H1 (cell line): ENCODE measurements around the gene DNAI1. TPM values are rescaled to one million over a fixed set of nuclear protein-coding genes. Genes with fewer than 3 reads are reported as not detected.

Experiments used
- CTCF ChIA-PET: fragments of 300-600 bp; sonication (Branson Sonifier 250); formaldehyde crosslinking; loops from one replicate; lab custom pipeline; 2021; ENCODE audit not compliant: partially characterized antibody; lab: Charles Lee
- POLR2A ChIA-PET: fragments of 300-600 bp; sonication (Branson Sonifier 250); formaldehyde crosslinking; loops from one replicate; lab custom pipeline; 2021; ENCODE audit warnings: inconsistent platforms; ENCODE audit not compliant: partially characterized antibody; lab: Charles Lee
- DNase-seq, 2 experiments: peaks; one replicate each; pipeline versions ENCODE4 v3.0.0 to v3.0.0-alpha.2; 2010 to 2022; ENCODE audit warnings: low spot score in 2 of 2, low read depth in 1 of 2, mixed read lengths in 1 of 2
- FAIRE-seq: peaks from 2 replicates; lab custom pipeline; 2011; peaks lifted over from hg19 to GRCh38; lab: Jason Lieb, UNC
- H2AFZ ChIP-seq: 2 replicates; pipeline ENCODE4 v1.8.1; 2012; ENCODE audit warnings: low read length, inconsistent platforms
- H2AK5ac ChIP-seq: 2 replicates; pipeline ENCODE4 v1.6.1; 2013; ENCODE audit warnings: low read depth, low read length
- H2BK120ac ChIP-seq: replicated peaks from 2 replicates; pipeline ENCODE3; 2013; ENCODE audit warnings: low read depth, low read length, inconsistent platforms
- H2BK12ac ChIP-seq: 2 replicates; pipeline ENCODE4 v1.6.1; 2013; ENCODE audit warnings: low read depth, low read length
- H2BK15ac ChIP-seq: 2 replicates; pipeline ENCODE4 v1.6.1; 2013; ENCODE audit warnings: low read length
- H2BK20ac ChIP-seq: 2 replicates; pipeline ENCODE4 v1.6.1; 2013; ENCODE audit warnings: low read length
- H2BK5ac ChIP-seq: 2 replicates; pipeline ENCODE4 v1.6.1; 2013; ENCODE audit warnings: low read depth, low read length
- H3K14ac ChIP-seq: 2 replicates; pipeline ENCODE4 v1.6.1; 2013; ENCODE audit warnings: inconsistent platforms; ENCODE audit not compliant: insufficient read length
- H3K18ac ChIP-seq: 2 replicates; pipeline ENCODE4 v1.6.1; 2013; ENCODE audit warnings: low read length; ENCODE audit errors: extremely low read depth
- H3K23ac ChIP-seq: 2 replicates; pipeline ENCODE4 v1.6.1; 2013; ENCODE audit warnings: inconsistent platforms; ENCODE audit not compliant: insufficient read length
- H3K23me2 ChIP-seq: 2 replicates; pipeline ENCODE4 v1.6.1; 2013; ENCODE audit warnings: low read depth, low read length
- H3K27ac ChIP-seq: 2 replicates; pipeline ENCODE4 v1.6.1; 2011; ENCODE audit warnings: low read depth, low read length, inconsistent platforms
- H3K27me3 ChIP-seq, 4 experiments: replicated peaks in 1 of 4; 1 replicate in 1 of 4; 2 replicates in 3 of 4; pipeline versions ENCODE4 v1.6.1 to v1.8.1; 2011 to 2013; ENCODE audit warnings: low read length in 3 of 4, mild to moderate bottlenecking in 3 of 4, inconsistent platforms in 2 of 4, mixed read lengths in 2 of 4, moderate library complexity in 1 of 4; ENCODE audit not compliant: control insufficient read depth in 3 of 4, insufficient read depth in 3 of 4; ENCODE audit errors: extremely low read depth in 1 of 4
- H3K36me3 ChIP-seq, 4 experiments: 2 replicates each; pipeline versions ENCODE4 v1.6.1 to v1.8.1; 2011 to 2013; ENCODE audit warnings: mild to moderate bottlenecking in 4 of 4, low read length in 3 of 4, moderate library complexity in 2 of 4, control low read depth in 1 of 4, inconsistent platforms in 1 of 4; ENCODE audit not compliant: insufficient read depth in 4 of 4, control insufficient read depth in 2 of 4
- H3K4ac ChIP-seq: replicated peaks from 2 replicates; pipeline ENCODE3; 2013; ENCODE audit warnings: low read length, low read depth, mixed read lengths, inconsistent platforms; ENCODE audit not compliant: insufficient read length
- H3K4me1 ChIP-seq, 4 experiments: replicated peaks in 1 of 4; 1 replicate in 1 of 4; 2 replicates in 3 of 4; pipeline versions ENCODE4 v1.6.1 to v1.8.1; 2011 to 2013; ENCODE audit warnings: low read length in 3 of 4, inconsistent platforms in 2 of 4, mixed read lengths in 1 of 4; ENCODE audit not compliant: insufficient read depth in 4 of 4, control insufficient read depth in 3 of 4
- H3K4me2 ChIP-seq, 2 experiments: 2 replicates each; pipeline versions ENCODE4 v1.6.1 to v1.8.1; 2011 to 2013; ENCODE audit warnings: low read depth in 2 of 2, low read length in 2 of 2, control low read depth in 1 of 2, inconsistent platforms in 1 of 2, mild to moderate bottlenecking in 1 of 2; ENCODE audit not compliant: insufficient read depth in 1 of 2
- H3K4me3 ChIP-seq, 4 experiments: fragments of 200-600, 300-600 bp in 1 of 4; sonication (generic), shearing (Covaris generic), sonication (Bioruptor Twin) in 1 of 4; 2 replicates each; pipeline versions ENCODE4 v1.5.1 to v1.8.1; 2011 to 2016; ENCODE audit warnings: low read length in 4 of 4, low read depth in 3 of 4, control low read depth in 2 of 4, inconsistent platforms in 2 of 4, mild to moderate bottlenecking in 2 of 4, mixed read lengths in 1 of 4, moderate library complexity in 1 of 4; ENCODE audit not compliant: insufficient read depth in 2 of 4; ENCODE audit errors: extremely low read depth in 1 of 4
- H3K56ac ChIP-seq: replicated peaks from 2 replicates; pipeline ENCODE3; 2013; ENCODE audit warnings: low read depth, mild to moderate bottlenecking, mixed read lengths, low read length, inconsistent platforms; ENCODE audit not compliant: insufficient read length
- H3K79me1 ChIP-seq: 2 replicates; pipeline ENCODE4 v1.6.1; 2013; ENCODE audit warnings: low read depth, low read length, control low read depth
- H3K79me2 ChIP-seq, 2 experiments: 2 replicates each; pipeline versions ENCODE4 v1.6.1 to v1.8.1; 2012 to 2013; ENCODE audit warnings: low read length in 2 of 2, mild to moderate bottlenecking in 2 of 2, inconsistent platforms in 1 of 2; ENCODE audit not compliant: insufficient read depth in 2 of 2, control insufficient read depth in 1 of 2
- H3K9ac ChIP-seq, 4 experiments: replicated peaks in 1 of 4; 1 replicate in 1 of 4; 2 replicates in 3 of 4; pipeline versions ENCODE4 v1.6.1 to v1.8.1; 2011 to 2013; ENCODE audit warnings: low read depth in 3 of 4, low read length in 3 of 4, control low read depth in 2 of 4, mild to moderate bottlenecking in 2 of 4, moderate library complexity in 2 of 4, inconsistent platforms in 1 of 4; ENCODE audit errors: extremely low read depth in 1 of 4
- H3K9me3 ChIP-seq, 2 experiments: 2 replicates each; pipeline versions ENCODE4 v1.6.1 to v1.8.1; 2012 to 2013; ENCODE audit warnings: mild to moderate bottlenecking in 2 of 2, moderate library complexity in 2 of 2, control low read depth in 1 of 2, inconsistent platforms in 1 of 2, low read depth in 1 of 2, low read length in 1 of 2, mixed read lengths in 1 of 2; ENCODE audit not compliant: insufficient read depth in 2 of 2
- H4K20me1 ChIP-seq, 2 experiments: replicated peaks in 1 of 2; 2 replicates each; pipeline versions ENCODE3 to v1.8.1; 2011 to 2013; ENCODE audit warnings: inconsistent platforms in 2 of 2, low read length in 2 of 2, mild to moderate bottlenecking in 1 of 2; ENCODE audit not compliant: insufficient read depth in 2 of 2, control insufficient read depth in 1 of 2
- H4K5ac ChIP-seq: 2 replicates; pipeline ENCODE4 v1.6.1; 2013; ENCODE audit warnings: low read length, low read depth, mixed read lengths, inconsistent platforms; ENCODE audit not compliant: insufficient read length
- H4K8ac ChIP-seq: 2 replicates; pipeline ENCODE4 v1.8.0; 2013; ENCODE audit warnings: mild to moderate bottlenecking, moderate library complexity, low read length, inconsistent platforms; ENCODE audit not compliant: insufficient read depth; ENCODE audit errors: extremely low read depth
- H4K91ac ChIP-seq: replicated peaks from 2 replicates; pipeline ENCODE3; 2013; ENCODE audit warnings: low read length, mixed read lengths, inconsistent platforms; ENCODE audit not compliant: insufficient read length
- ASH2L ChIP-seq: fragments of 200-600, 300-600 bp; sonication (generic); IDR thresholded peaks from one replicate; pipeline ENCODE4 v1.7.1; 2017; ENCODE audit warnings: low read length
- CEBPB ChIP-seq: IDR thresholded peaks from 2 replicates; pipeline ENCODE4 v1.6.1; 2012; ENCODE audit warnings: low read depth, low read length
- CHD1 ChIP-seq: IDR thresholded peaks from 2 replicates; pipeline ENCODE4 v1.6.1; 2012; ENCODE audit warnings: low read depth, low read length, improper control_type of control experiment
- CHD2 ChIP-seq: IDR thresholded peaks from 2 replicates; pipeline ENCODE4 v1.6.1; 2012; ENCODE audit warnings: low read length, improper control_type of control experiment
- CREB1 ChIP-seq: IDR thresholded peaks from 2 replicates; pipeline ENCODE4 v1.6.1; 2012; ENCODE audit warnings: inconsistent platforms
- CTBP2 ChIP-seq: IDR thresholded peaks from 2 replicates; pipeline ENCODE4 v1.7.0; 2011; ENCODE audit warnings: borderline replicate concordance, mild to moderate bottlenecking, moderate library complexity, mixed read lengths, low read length; ENCODE audit not compliant: insufficient read depth, insufficient read length
- CTCF ChIP-seq, 3 experiments: IDR thresholded peaks; 1 replicate in 2 of 3; 2 replicates in 1 of 3; pipeline versions ENCODE4 v1.5.1 to v1.6.1; 2011; ENCODE audit warnings: low read length in 3 of 3, mild to moderate bottlenecking in 3 of 3, inconsistent platforms in 2 of 3, low read depth in 1 of 3, moderate library complexity in 1 of 3; ENCODE audit not compliant: insufficient read depth in 1 of 3; ENCODE audit errors: control extremely low read depth in 1 of 3
- EZH2 ChIP-seq: fragments of 200-600 bp; sonication (generic); IDR thresholded peaks from 2 replicates; pipeline ENCODE4 v1.7.1; 2012; ENCODE audit warnings: low read depth, mild to moderate bottlenecking, moderate library complexity, low read length, inconsistent platforms; ENCODE audit not compliant: severe bottlenecking
- HDAC6 ChIP-seq: IDR thresholded peaks from one replicate; pipeline ENCODE4 v1.7.1; 2012; ENCODE audit warnings: low read depth, mild to moderate bottlenecking, inconsistent platforms, low read length, moderate library complexity
- KDM5A ChIP-seq: fragments of 200-600 bp; IDR thresholded peaks from 2 replicates; pipeline ENCODE4 v1.7.1; 2012; ENCODE audit warnings: mild to moderate bottlenecking, low read length, inconsistent platforms, mixed read lengths
- MAX ChIP-seq: IDR thresholded peaks from 2 replicates; pipeline ENCODE4 v1.6.1; 2012; ENCODE audit warnings: inconsistent platforms
- NANOG ChIP-seq: IDR thresholded peaks from 2 replicates; pipeline ENCODE4 v1.6.1; 2011; ENCODE audit warnings: low read length, low read depth, mild to moderate bottlenecking, inconsistent platforms; ENCODE audit not compliant: insufficient read depth, poor library complexity, severe bottlenecking
- WGBS, 2 experiments: shearing (Covaris generic) in 1 of 2; methylation state at CpG; one replicate each; pipeline versions ENCODE4 v1.1.6 to v1.1.7; 2013 to 2015; ENCODE audit warnings: low lambda C conversion rate in 2 of 2, mixed read lengths in 2 of 2, inconsistent platforms in 1 of 2, low coverage in 1 of 2, missing lambda C conversion rate in 1 of 2; ENCODE audit not compliant: insufficient replicate concordance in 2 of 2, insufficient coverage in 1 of 2, insufficient read length in 1 of 2; ENCODE audit errors: extremely low coverage in 1 of 2, missing lambda C conversion rate in 1 of 2; 5-methylcytosine and 5-hydroxymethylcytosine counted together
- polyA plus RNA-seq, 7 experiments: library from polyadenylated mRNA; depleted of rRNA in 3 of 7; stranded (reverse) in 5 of 7; unstranded in 2 of 7; fragments of >200 nt in 5 of 7; fragments of 200-250 nt in 2 of 7; gene quantifications; 1 replicate in 5 of 7; 2 replicates in 1 of 7; 4 replicates in 1 of 7; pipeline versions ENCODE4 v1.2.1 to v1.2.3, GENCODE V29; 2011 to 2013; ENCODE audit warnings: missing spikeins in 2 of 7, mixed read lengths in 2 of 7
- total RNA-seq: library from RNA; stranded (reverse); fragmentation: NEBNext Ultra II Directional; extraction: Animal tissue kit (Norgen Biotek cat#: 25700); gene quantifications from 2 replicates; pipeline ENCODE4 v1.2.1, GENCODE V29; 2021

The DNAI1 gene
- total and polyA plus RNA-seq, 2 of the 8 experiments (the other 6 are each of a cell fraction or from before 2014, with no cell fraction given), result 0.37 to 0.54 TPM

GRCh38 chr9:34485822-34486221 is 27.2 kb downstream of the DNAI1 start:
- H2BK120ac ChIP-seq, result no peak overlapping the region
- TF ChIP-seq NANOG (no peak), MAX (no peak), CREB1 (no peak), ASH2L (no peak), EZH2 (no peak), KDM5A (no peak), CHD1 (no peak), CHD2 (no peak), CEBPB (no peak), CTCF (IDR thresholded peaks at IDR 0.05; ENCODE audit: control extremely low read depth in 1 of 3, insufficient read depth in 1 of 3, low read depth in 1 of 3, low read length in 3 of 3) (no peak), CTBP2 (no peak), HDAC6 (no peak)

More at GRCh38 chr9:34485822-34486221, 27.2 kb downstream of the DNAI1 start:
- no peak overlapping the region for H2AFZ ChIP-seq
- ChIA-PET CTCF (interaction anchor here (0.9 to 2.6 kb wide), 4 partner anchors 9 to 77 kb away, joined by 3 to 14 read pairs (median 4); no protein-coding TSS in a partner anchor), POLR2A (no interaction called here)
- H3K4ac ChIP-seq, result no peak overlapping the region
- H4K91ac ChIP-seq, result no peak overlapping the region
- H3K4me2 ChIP-seq, result no peak overlapping the region
- H4K8ac ChIP-seq, result no peak overlapping the region
- no peak overlapping the region for H2AK5ac ChIP-seq
- no peak overlapping the region for H3K4me3 ChIP-seq
- H2BK5ac ChIP-seq, result no peak overlapping the region
- H3K27ac ChIP-seq, result no peak overlapping the region
- no peak overlapping the region for H3K23ac ChIP-seq
- no peaks in the 10 kb centered on the region for H4K20me1 ChIP-seq
- H2BK15ac ChIP-seq, result no peak overlapping the region
- H3K4me1 ChIP-seq, result no peaks in the 10 kb centered on the region
- H3K9me3 ChIP-seq, result peaks cover 0 to 3% of the 10 kb centered on the region in 2 experiments; a peak in 1 of 4 replicates
- no peaks in the 10 kb centered on the region for H3K23me2 ChIP-seq
- no peak overlapping the region for H3K56ac ChIP-seq
- H2BK20ac ChIP-seq, result no peak overlapping the region
- DNase-seq, result no peak
- no peaks in the 10 kb centered on the region for H3K79me2 ChIP-seq
- H3K27me3 ChIP-seq, result no peaks in the 10 kb centered on the region
- no peak overlapping the region for H4K5ac ChIP-seq
- WGBS, 2 experiments, result 87% methylated on average over 6 of the region's 6 CpGs; no CpG with 5 or more reads in 1 of the 2 experiments
- FAIRE-seq, result no peak
- no peak overlapping the region for H3K9ac ChIP-seq
- no peak overlapping the region for H3K18ac ChIP-seq
- no peak overlapping the region for H2BK12ac ChIP-seq
- H3K36me3 ChIP-seq, result no peaks in the 10 kb centered on the region
- no peak overlapping the region for H3K14ac ChIP-seq
- H3K79me1 ChIP-seq, result no peaks in the 10 kb centered on the region
